Motor neuron (in vitro differentiated cells): ENCODE results near the gene CHRNA4. TPM values are rescaled to one million over a fixed set of nuclear protein-coding genes. Genes with fewer than 3 reads are reported as not detected.

Experiments used
- ATAC-seq, 8 experiments: fragments of 200-7000 bp; cut with Tn5 transposase; replicated peaks in 6 of 8; 2 replicates each; pipeline ENCODE4 v1.8.0; 2021; ENCODE audit warnings: mild to moderate bottlenecking in 8 of 8, moderate library complexity in 8 of 8
- H3K27ac ChIP-seq, 2 donors: fragments of 250-450 bp; sonication (Bioruptor Pico); 2 replicates each; pipeline ENCODE4 v1.9.0; 2021; ENCODE audit warnings: antibody characterized with exemption in 2 of 2, mild to moderate bottlenecking in 2 of 2, moderate library complexity in 1 of 2
- H3K4me1 ChIP-seq, 2 donors: fragments of 250-450 bp; sonication (Bioruptor Pico); replicated peaks in 1 of 2; 2 replicates each; pipeline ENCODE4 v1.6.1; 2021; ENCODE audit warnings: antibody characterized with exemption in 2 of 2, mild to moderate bottlenecking in 2 of 2, moderate library complexity in 1 of 2
- H3K4me3 ChIP-seq, 5 donors: fragments of 250-450 bp; sonication (Bioruptor Pico); 2 replicates each; pipeline ENCODE4 v1.9.0; 2021; ENCODE audit warnings: antibody characterized with exemption in 5 of 5, mild to moderate bottlenecking in 5 of 5, moderate library complexity in 4 of 5
- WGBS, 10 experiments: fragments of 450-650 bp; shearing (Covaris generic); methylation state at CpG; one replicate each; pipeline ENCODE4 v1.0.0; 2022; 5-methylcytosine and 5-hydroxymethylcytosine counted together
- in situ Hi-C, 9 experiments: fragments of 400-800 bp; cut with MboI; loops; one replicate each; pipeline ENCODE4 v1.15.0; 2021; ENCODE audit warnings: low sequenced_read_pairs in 9 of 9, low pct_unique_long_range_greater_than_20kb in 2 of 9; ENCODE audit not compliant: unreplicated experiment in 9 of 9
- total RNA-seq, 8 experiments: library from RNA; unstranded; fragments of 300-600 nt; gene quantifications; 2 replicates each; pipeline versions ENCODE4 v1.2.3 to v1.2.4, GENCODE V29; 2022

The CHRNA4 gene
- total RNA-seq, 8 experiments from 2014 or later = 0.54 to 29.1 (median 12.5) TPM

DNA sequence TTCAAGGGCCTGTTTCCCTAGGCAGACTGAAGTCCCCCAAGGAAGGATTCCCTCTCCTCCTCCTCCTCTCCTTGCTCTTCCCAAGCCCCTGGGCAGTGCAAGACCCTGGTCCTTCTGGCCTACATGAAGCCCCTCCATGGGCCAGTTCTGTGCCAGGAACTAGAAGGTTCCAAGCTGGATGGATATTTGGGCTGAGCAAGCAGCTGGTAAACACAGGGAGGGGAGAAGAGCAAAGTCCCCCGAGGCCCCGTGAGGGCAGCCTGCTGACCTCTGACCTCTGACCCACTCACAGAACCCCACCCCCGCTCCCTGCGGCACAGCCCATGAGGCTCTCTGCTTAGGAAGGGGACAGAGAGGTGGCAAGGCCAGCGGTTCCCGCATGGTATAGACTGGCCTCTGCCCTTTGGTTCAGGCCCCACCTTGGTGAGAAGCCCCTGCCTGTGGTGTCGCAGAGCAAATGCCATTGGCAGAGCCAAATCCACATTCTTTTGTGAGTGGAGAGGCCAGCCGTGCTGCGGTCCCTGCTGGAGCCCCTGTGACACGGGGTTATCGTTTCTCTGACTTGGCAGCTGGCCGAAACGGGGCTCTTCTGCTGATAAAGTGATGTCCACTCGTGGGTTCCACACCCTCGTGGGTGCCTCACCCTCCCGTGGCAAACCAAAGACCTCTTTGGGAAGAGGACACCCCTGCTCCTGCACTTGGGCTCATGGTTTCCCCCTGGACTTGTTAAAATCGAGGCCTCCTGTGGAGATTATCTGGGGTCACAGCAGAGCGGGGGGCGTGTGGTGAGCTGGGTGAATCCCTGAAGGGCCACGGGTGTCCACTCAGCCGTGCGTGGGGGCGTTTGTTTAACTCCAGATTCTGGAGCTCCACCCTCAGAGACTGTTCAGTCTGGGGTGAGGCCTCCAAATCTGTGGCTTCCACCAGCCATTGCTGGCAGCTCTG is 2.1 kb upstream of the CHRNA4 start:
- ATAC-seq = no peak
- H3K27ac ChIP-seq = peak overlapping the region; percentile 49 to 70
- peaks cover 74 to 82% of the 10 kb centered on the region in 2 donors for H3K4me1 ChIP-seq
- in situ Hi-C loops = no loop called here
- no peak overlapping the region for H3K4me3 ChIP-seq
- 37 to 61% (median 55%) methylated on average over 1 to 10 of the region's 23 CpGs; no CpG with 5 or more reads in 4 of the 10 experiments for WGBS, 10 experiments

DNA sequence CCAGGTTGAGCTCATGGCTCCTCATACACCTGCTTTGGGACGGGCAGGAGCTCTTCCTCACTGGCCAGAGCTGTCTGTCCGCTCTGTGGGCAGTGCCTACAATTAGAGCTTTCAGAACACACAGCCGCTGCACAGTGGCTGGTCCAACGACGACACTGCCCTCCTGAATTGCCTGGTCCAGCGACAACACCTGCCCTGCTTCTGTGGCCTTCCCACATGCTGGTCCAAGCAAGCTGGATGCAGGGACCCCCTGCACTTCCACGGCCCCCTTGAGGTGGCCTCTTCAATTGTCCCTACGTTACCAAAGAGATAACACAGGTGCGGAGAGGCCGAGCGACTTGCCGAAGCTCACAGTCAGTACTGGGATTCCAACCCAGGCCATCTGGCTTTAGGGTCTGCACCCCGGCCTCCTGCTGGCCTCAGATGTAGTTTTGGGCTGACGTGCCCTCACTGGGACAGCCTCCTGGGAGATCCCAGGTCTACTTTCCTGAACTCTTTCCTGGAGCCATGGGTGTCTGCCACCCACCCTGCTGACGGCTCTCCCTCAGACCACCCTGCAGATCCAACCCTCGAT is 1.4 kb upstream of the CHRNA4 start:
- Histone ChIP-seq H3K27ac (peak overlapping the region; percentile 49 to 70), H3K4me1 (peaks cover 66 to 74% of the 10 kb centered on the region in 2 donors), H3K4me3 (no peak overlapping the region)
- ATAC-seq = no peak
- in situ Hi-C loops = no loop called here
- 33 to 90% (median 67%) methylated on average over 1 to 7 of the region's 16 CpGs; no CpG with 5 or more reads in 5 of the 10 experiments for WGBS, 10 experiments

DNA sequence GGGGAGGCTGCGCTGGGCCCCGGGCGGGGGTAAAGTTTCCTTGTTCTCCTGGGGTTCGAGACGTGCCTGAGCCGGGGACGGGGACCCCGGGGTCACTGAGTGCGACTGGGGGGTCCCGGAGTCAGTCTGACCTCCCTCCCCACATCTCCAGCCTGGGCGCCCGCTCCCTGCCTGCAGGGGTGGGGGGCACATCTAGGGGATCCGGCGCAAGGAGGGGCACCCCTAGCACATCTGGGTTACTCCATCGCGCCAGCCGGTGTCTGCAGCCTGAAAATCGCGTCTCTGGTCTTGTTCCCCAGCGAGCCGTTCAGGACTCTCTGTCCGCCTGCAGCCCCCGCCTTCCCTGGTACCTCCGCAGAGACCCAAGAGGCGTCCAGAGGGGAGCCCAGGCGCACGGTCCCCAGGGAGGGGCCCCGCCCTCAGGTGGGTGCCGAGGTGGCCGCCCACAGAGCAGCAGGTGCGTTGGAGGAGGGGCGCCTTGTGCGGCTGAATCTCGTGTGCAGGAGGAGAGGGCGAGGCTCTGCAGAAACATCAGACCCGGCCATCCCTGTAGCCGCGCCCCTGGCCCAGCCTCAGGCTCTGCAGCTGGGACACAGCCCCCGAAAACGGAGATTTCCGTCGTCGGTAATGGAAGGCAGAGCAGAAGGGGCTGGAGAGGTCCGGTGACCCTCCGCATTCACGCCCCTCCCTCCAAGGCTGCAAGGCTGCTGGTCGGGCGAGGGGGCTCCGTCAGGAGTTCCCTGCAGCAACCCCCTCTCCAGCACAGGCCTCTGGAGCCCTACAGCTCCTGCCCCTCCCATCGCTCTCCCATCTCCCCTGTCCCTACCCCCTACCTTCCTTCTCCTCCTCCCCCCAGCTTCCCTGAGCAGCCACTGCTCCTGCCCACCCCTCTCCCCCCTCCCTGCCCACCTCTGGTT is 628 bp upstream of the CHRNA4 start:
- no CpG with 5 or more reads among the region's 50 CpGs for WGBS, 10 experiments
- in situ Hi-C loops = no loop called here
- H3K4me3 ChIP-seq = no peak overlapping the region
- H3K4me1 ChIP-seq = peaks cover 59 to 67% of the 10 kb centered on the region in 2 donors
- peak in 5 of 8 experiments; percentile 7 to 34 (median 24) for ATAC-seq
- H3K27ac ChIP-seq = peak overlapping the region; percentile 49 to 70

DNA sequence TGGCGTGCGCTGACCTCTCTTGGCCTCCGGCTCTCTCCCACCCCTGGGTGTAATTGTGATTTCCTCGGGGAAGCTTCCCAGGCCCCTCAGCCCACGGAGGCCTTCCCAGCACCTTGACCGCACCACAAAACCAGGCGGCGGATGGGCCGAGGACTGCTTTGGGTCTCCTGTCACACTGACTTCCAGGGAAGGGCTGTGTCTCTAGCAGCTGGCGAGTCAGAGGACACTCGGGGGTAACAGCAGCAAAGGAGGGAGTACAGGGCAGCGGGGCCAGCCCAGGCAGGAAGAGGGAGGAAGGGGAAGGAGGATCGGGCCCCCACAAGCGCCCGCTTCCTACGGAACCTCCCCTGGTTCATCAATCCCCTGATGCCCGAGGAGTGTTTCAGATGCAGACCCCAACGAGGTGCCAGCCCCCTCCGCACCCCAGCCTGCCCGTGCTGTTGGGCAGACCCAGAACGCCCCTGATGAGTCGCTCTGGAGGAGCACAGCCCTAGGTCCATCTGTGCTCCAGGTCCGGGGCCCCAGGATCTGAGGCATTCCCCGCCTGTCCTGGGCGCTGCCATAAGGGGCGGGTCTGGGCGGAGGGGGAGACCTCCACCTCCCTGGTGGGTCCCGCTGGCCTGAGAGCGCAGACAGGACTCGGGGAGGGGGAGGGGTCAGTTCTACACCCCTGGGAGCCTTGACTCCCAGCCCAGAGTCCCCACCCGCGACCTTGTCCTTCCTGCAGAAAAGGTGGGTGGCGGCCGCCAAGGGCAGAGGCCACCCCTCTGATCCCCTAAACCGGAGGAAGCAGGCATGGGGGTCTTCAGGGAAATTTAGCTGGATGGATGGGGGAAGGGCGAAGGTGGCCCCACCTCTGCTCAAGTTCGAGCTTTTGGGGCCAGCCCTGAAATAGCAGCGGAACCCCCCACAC is 956 bp downstream of the CHRNA4 start:
- ATAC-seq = peak in 5 of 8 experiments; percentile 16 to 34 (median 25)
- Histone ChIP-seq H3K4me1 (peaks cover 48 to 55% of the 10 kb centered on the region in 2 donors), H3K27ac (peak overlapping the region; percentile 61 to 65), H3K4me3 (peak overlapping the region; percentile 43 to 62 (median 46))
- in situ Hi-C loops = no loop called here
- WGBS, 10 experiments = 0 to 100% (median 27%) methylated on average over 1 to 7 of the region's 38 CpGs; no CpG with 5 or more reads in 3 of the 10 experiments

DNA sequence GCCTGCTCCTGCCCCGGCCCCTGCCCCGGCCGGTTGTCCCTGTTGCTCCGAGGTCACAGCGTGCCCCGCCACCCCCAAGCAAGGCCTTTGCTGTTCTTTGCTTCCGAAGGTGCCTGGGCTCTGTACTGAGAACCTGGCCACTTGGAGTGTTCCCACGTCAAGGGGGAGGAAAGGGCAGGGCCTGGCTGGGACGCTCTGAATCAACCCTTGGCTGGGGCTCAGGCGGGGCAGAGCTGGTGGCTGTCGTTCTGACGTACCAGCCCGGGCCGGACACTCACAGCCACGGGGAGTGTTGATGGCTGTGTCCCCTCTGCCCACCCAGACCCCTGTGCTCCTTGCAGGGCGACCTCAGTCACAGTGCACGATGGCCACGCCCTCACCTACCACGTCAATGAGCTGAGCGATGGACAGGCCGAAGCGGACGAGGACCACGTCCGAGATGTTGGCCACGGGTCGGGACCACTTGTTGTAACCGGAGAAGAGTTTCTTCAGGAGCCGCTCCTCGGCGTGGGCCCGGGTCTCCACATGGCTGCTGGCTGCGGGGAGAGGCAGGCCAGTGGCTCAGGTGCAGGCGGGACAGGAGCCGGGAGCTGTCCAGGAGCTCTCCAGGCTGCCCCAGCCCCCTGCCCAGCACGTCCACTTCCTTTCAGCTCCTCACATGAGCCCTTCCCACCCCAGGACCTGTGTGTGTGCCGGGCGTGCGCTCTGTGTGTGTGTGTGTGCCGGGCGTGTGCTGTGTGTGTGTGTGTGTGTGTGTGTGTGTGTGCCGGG is 1.8 kb downstream of the CHRNA4 start:
- H3K27ac ChIP-seq = no peak overlapping the region
- in situ Hi-C loops = no loop called here
- peaks cover 44 to 46% of the 10 kb centered on the region in 2 donors for H3K4me1 ChIP-seq
- no peak for ATAC-seq
- 40 to 93% (median 74%) methylated on average over 4 to 12 of the region's 42 CpGs; no CpG with 5 or more reads in 4 of the 10 experiments for WGBS, 10 experiments
- H3K4me3 ChIP-seq = peak overlapping the region in 1 of 5 donors; percentile 44

DNA sequence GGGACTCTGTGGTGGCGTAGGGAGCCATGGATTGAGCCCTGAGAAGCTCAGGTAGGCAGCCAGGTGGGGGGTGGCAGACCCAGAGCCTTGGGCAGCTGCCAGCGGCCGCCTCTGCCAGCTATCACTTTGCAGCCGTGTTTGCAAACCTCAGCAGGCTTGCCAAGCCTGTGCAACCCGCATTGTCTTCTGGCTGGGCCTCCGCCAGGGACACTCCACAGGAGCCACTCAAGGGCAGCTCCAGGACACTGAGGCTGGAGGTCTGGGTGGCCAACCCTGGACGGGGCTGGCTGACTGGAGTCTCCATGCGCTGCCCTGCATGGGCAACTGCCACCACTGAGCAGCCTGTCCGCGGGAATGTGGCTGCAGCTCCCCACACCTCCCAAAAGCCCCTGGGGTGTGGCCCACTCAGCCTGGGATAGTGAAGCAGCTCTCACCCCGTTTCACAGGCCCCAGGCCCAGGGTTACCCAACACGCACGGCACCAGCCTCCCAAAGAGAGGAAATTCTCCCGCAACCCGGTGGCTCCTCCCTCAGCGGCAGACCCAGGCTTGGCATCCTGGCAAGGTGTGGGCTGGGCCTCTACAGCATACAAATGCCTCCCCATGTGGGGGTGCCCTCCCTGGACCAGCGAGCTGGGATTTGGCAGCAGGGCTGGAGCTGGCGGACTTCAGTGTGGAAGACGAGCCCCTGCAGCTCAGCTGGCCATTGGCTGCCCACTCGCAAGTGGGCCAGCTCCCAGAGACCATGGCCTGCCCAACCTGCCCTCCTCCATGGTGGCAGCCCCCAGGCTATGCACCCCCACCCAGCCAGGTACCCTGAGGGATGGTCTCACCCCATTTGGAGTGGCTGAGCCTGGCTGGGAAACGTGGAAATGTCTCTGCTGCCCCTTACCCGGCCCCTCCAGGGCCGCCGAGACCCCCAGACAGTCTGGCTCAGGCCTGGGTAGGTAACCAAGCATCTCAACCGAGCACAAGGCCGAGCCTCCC is 2.9 kb downstream of the CHRNA4 start:
- ATAC-seq = peak in 1 of 8 experiments; percentile 3
- in situ Hi-C loops = no loop called here
- peaks cover 33 to 35% of the 10 kb centered on the region in 2 donors for H3K4me1 ChIP-seq
- no peak overlapping the region for H3K27ac ChIP-seq
- no peak overlapping the region for H3K4me3 ChIP-seq
- 40 to 92% (median 53%) methylated on average over 1 to 6 of the region's 26 CpGs; no CpG with 5 or more reads in 5 of the 10 experiments for WGBS, 10 experiments

GRCh38 chr20:63356931-63357879 is 3.9 kb downstream of the CHRNA4 start:
- in situ Hi-C loops = no loop called here
- no peak for ATAC-seq
- H3K4me1 ChIP-seq = peaks cover 33 to 35% of the 10 kb centered on the region in 2 donors
- H3K27ac ChIP-seq = no peak overlapping the region
- no peak overlapping the region for H3K4me3 ChIP-seq
- WGBS, 10 experiments = 18 to 73% methylated on average over 3 to 5 of the region's 30 CpGs; no CpG with 5 or more reads in 8 of the 10 experiments

- in situ Hi-C loops = no loop called here
- Histone ChIP-seq H3K4me3 (no peak overlapping the region), H3K27ac (no peak overlapping the region), H3K4me1 (peaks cover 31 to 32% of the 10 kb centered on the region in 2 donors)
- no peak for ATAC-seq
- WGBS, 10 experiments = 100% methylated on average over 1 of the region's 8 CpGs; no CpG with 5 or more reads in 9 of the 10 experiments
Observed at GRCh38 chr20:63356511-63356910, 4.6 kb downstream of the CHRNA4 start.

- WGBS, 10 experiments = 64% methylated on average over 7 of the region's 11 CpGs; no CpG with 5 or more reads in 9 of the 10 experiments
- Histone ChIP-seq H3K4me3 (no peak overlapping the region), H3K4me1 (peaks cover 29 to 30% of the 10 kb centered on the region in 2 donors), H3K27ac (peak overlapping the region in 1 of 2 donors; percentile 36)
- in situ Hi-C loops = no loop called here
- no peak for ATAC-seq
Observed at GRCh38 chr20:63355781-63356295, 5.3 kb downstream of the CHRNA4 start.
